Regular cardiac myocyte (primary cell): ENCODE results near the gene C1QL1. TPM values are rescaled to one million over a fixed set of nuclear protein-coding genes. Genes with fewer than 3 reads are reported as not detected.

Experiments used
- total RNA-seq: library from RNA; depleted of rRNA; stranded (reverse); fragments of >200 nt; gene quantifications from 2 replicates; pipeline ENCODE4 v1.2.3, GENCODE V29; 2014

Gene C1QL1
- 0.19 TPM in 1 of 2 replicates, not detected in the other for total RNA-seq

DNA sequence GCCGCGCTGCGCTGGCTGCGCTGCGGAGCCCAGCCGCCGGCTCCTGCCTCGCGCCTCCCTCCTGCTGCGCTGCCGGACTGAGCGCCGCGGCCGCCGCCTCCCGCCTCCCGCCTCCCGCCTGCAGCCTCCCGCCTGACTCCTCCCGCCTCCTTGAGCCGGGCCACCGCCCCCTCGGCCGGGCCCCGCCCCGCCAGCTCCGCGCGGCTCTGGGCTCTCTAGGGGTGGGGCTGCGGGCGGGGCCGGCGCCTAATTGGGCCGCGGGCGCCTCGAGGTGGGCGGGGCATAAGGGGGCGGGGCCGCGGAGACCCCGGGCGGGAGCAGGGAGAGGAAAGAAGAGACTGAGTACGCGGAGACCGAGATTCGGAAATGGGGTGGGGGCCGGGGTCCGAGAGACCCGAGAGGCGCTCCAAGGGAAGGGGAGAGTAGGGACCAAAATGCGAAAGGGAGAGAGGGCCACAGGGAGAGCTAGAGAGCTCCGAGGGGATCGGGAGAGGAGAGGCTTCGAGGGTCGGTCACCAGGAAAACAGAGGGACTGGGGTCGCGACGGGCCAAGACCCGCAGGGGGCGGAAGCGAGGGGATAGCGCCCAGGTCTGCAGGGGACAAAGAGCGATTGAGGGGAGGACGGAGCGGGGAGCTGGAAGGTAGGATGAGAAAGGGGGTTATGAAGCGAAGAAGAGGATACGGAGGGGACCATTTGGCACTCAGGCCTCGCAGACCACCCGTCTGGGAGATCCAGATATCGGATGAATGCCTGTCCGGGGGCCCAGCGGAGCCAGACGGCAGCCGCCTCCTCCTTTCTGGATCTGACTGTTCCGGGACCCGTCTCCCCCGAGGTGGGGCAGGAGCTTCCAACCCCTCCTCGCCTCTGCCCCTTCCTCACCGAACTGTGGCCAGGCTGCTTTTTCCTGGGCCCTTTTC lies at the start of gene C1QL1:
Gene C1QL1 (minus strand): TSS at position 79 of the 919 bp plus-strand sequence. CDS start 255 bp downstream, outside the sequence.

GRCh38 chr17:44947461-44948314 lies 20.4 kb downstream of the C1QL1 start, which contains the start of gene KIF18B:
Gene KIF18B, minus strand, starts transcription at chr17:44947773. Its CDS starts 11,429 bp downstream, at chr17:44936344.

GRCh38 chr17:44915321-44915726 lies 52.8 kb downstream of the C1QL1 start, which contains the start of gene GFAP:
Gene GFAP, minus strand, starts transcription at chr17:44915500. Its CDS starts 14 bp downstream, at chr17:44915486.

Other genes with a start within 250 kb of the C1QL1 start
- 0.19 and 0.28 TPM in 2 replicates for gene ADAM11, start 209.3 kb downstream of the C1QL1 start, total RNA-seq
- gene GJC1, start 138.0 kb downstream of the C1QL1 start, total RNA-seq = 15.8 and 40.6 TPM in 2 replicates
- gene HIGD1B, start 120.4 kb downstream of the C1QL1 start, total RNA-seq = not detected in 2 replicates
- 129 and 142 TPM in 2 replicates for gene EFTUD2, start 68.9 kb downstream of the C1QL1 start, total RNA-seq
- gene GFAP, start 52.8 kb downstream of the C1QL1 start, total RNA-seq = under 0.01 TPM in 2 replicates
- gene KIF18B, start 20.5 kb downstream of the C1QL1 start, total RNA-seq = 1.1 and 10.2 TPM in 2 replicates
- 25.9 and 39.7 TPM in 2 replicates for gene DCAKD, start 83.3 kb upstream of the C1QL1 start, total RNA-seq
- 80.6 and 86.3 TPM in 2 replicates for gene NMT1, start 93.0 kb upstream of the C1QL1 start, total RNA-seq
- 7.9 and 11.7 TPM in 2 replicates for gene PLCD3, start 164.2 kb upstream of the C1QL1 start, total RNA-seq
- gene ACBD4, start 167.4 kb upstream of the C1QL1 start, total RNA-seq = 2.3 and 7.3 TPM in 2 replicates
- 6.8 and 18.4 TPM in 2 replicates for gene HEXIM1, start 180.2 kb upstream of the C1QL1 start, total RNA-seq
- gene HEXIM2, start 193.6 kb upstream of the C1QL1 start, total RNA-seq = 7.6 and 7.7 TPM in 2 replicates